ENCODE data around the gene RYR2.

- no peak for TF ChIP-seq EZH2phosphoT487 (IDR thresholded peaks at IDR 0.05; ENCODE audit: insufficient read depth, low read depth)
- TF ChIP-seq EZH2 (IDR thresholded peaks at IDR 0.05; ENCODE audit: insufficient read depth, poor library complexity, severe bottlenecking), result no peak
Measured at GRCh38 chr1:237700181-237700580, 658.2 kb downstream of the RYR2 start.
